AG20443 (cell line): ENCODE measurements around the gene PHF8.

Source experiments
- DNase-seq: peaks from one replicate; pipeline ENCODE4 v3.0.0; 2012; ENCODE audit warnings: low spot score, mixed read lengths

PHF8 gene

DNA sequence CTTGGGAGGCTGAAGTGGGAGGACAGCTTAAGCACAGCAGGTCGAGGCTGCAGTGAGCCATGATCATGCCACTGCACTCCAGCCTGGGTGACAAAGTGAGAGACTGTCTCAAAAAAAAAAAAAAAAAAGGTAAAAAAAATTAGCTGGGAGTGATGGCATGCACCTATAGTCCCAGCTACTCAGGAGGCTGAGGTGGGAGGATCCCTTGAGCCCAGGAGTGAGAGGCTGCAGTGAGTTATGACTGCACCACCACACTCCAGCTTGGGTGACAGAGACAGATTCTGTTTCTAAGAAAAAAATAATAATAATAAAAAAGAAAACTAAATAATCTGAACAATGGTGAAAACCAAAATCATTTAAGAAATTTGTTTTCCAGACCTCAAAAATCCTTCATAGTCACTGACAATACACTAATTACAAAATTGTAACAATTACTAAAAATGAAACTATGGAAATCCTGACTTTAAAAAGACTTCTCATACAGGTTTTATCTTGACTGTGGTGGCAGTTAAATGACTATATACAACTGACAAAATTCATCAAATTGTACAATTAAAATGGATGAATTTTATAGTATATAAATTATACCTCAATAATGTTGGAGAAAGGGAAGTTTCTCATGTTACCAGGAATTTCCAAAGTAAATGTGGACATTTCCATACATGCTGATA lies 31.3 kb downstream of the PHF8 start:
- DNase-seq, result no peak

DNA sequence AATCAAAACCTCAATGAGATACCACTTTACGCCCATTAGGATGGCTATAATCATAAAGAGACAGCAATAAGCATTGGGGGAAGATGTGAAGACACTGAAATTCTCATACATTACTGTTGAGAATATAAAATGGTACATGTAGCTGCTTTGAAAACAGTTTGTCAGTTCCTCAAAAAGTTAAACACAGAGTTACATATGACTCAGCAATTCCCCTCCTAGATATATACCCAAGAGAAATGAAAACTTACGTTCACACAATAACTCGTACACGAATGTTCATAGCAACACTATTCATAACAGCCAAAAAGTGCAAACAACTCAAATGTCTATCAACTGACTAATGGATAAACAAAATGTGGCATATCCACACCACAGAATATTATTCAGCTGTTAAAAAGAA lies 36.6 kb downstream of the PHF8 start:
- no peak for DNase-seq

DNA sequence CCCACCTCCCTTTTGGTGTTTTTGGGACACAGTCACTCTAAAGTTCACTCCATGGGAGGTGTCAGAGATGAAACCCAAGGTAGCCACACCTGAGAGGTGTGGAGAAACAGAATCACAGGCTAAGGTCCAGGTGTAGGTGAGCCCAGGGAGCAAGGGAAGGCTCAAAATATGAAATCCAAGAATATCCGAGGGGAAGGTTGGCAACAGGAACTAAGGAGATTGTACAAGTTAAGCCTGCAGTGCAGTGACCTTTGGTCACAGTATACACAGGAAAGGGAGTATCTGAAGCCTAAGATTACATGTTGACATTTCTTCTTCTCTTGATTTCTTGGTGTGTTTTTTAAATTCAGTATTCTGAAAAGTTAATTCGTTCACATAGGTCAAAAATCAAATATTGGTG lies 46.5 kb downstream of the PHF8 start:
- no peak for DNase-seq

DNA sequence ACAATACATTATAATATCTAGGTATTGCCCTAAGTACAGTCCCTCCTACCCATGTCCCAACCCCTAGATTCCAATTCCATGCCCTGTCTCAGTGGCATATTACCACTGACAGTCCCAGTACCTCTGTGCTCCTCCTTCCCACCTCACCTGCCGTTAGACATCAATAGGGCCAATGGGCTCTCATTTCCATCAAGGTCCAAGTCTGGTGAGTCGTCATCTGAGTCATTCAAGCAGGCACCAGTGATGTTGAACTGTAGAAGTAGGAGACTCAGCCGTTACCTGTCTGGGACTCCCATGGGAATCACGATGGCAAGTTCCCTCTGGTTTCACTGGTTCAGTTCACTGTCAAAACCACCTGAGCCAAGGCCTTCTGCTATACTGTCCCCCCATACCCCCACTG lies 51.7 kb downstream of the PHF8 start:
- no peak for DNase-seq

DNA sequence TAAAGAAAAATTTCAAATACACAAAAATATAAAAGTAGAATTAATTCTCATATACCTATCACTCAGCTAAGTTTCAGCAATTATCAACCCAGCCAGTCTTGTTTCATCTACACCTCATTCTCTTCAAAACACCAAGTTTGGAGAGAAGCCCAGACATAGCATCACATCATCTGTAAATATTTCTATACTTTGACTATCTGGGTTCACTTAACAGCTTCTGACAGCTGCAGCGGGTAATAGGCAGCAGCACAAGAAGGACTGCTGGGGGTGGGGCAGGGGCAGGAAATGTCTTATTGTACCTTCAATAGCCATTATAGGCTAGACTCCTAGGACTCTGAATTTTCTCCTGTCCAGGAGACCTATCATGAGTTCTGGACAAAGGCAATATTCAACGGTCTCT lies 54.1 kb downstream of the PHF8 start:
- no peak for DNase-seq

DNA sequence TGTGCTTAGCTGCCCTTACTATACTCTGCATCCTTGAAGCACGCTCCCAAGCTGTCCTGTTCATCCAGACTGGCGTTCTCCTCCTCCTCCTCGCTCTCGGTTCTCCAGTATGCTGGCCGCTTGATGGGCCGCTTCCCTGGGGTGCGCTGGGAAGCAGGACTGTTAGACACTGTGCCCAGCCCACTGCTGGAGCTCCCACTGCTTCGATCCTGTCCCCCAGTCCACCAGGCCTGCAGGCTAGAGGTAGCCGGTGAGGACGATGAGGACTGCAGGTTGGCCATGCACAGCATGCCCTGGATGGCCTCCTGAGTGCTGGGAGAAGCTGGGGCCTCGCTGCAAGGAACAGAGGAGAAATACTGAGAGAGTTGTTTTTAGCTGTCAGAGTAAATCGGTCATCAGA lies 59.4 kb downstream of the PHF8 start:
- no peak for DNase-seq

DNA sequence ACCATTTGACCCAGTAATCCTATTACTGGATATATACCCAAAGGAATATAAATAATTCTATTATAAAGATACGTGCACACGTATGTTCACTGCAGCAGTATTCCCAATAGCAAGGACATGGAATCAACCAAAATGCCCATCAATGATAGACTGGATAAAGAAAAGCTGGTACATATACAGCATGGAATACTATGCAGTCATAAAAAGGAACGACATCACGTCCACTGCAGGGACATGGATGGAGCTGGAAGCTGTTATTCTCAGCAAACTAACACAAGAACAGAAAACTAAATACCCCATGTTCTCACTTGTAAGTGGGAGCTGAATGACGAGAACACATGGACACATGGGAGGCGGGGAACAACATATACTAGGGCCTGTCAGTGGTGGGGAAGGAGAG lies 69.7 kb downstream of the PHF8 start:
- no peak for DNase-seq

DNA sequence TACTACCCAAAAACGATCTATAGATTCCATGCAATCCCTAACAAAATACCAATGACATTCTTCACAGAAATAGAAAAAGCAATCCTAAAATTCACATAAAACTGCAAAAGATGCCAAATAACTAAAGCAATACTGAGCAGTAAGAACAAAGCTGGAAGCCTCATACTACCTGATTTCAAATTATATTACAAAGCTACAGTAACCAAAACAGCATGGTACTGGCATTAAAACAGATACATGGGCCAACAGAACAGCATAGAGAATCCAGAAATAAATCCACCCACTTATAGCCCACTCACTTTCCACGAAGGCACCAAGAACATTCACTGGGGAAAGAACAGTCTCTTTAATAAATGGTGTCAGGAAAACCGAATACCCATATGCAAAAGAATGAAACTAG lies 74.7 kb downstream of the PHF8 start:
- DNase-seq, result no peak

DNA sequence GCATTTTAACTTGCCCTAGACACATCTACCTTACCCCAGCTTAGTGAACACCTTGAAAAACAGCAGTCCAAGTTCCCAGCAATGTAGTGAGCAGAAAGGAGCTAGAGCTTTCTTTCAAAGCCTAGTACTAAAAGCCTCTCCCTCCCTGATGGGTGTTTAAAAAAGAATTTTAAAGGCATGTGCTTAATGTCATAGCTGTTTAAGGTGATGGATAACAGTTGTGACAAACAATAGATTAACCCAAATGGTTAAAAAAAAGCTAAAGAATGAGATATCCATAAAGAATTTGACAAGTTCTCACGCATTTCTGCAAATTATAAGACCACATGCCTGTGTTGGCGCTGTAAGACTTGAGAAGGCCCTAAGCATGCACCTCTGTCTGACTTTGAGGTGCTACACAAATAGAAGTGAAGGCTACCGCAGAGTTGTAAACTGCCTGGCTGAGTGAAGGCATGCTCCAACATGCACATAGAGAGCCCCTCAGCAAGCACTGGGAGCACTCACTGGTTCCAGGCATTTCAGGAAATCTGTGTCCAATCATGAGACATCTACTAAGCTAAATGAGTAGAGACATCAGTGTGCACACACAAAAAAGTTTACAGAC lies 94.0 kb downstream of the PHF8 start:
- DNase-seq, result no peak

DNA sequence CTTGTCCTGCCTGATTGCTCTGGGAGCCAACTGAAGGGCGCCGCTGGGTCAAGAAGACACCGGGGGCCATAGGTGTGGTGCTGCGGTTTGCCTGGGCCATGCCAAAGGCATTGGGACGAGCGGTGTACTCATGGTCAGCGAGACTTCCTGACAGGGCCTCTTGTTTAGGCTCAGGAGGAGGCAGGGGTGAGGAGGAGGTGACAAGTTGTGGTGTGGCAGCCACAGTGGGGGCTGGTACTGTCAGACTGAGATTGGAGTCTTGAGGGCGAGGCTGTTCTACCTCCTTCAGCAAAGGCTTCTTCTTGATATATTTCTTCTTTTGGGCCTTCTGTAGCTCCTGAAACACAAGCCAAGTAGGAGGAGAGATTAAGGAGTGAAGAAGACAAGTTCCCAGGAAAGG lies 104.1 kb downstream of the PHF8 start:
- no peak for DNase-seq

DNA sequence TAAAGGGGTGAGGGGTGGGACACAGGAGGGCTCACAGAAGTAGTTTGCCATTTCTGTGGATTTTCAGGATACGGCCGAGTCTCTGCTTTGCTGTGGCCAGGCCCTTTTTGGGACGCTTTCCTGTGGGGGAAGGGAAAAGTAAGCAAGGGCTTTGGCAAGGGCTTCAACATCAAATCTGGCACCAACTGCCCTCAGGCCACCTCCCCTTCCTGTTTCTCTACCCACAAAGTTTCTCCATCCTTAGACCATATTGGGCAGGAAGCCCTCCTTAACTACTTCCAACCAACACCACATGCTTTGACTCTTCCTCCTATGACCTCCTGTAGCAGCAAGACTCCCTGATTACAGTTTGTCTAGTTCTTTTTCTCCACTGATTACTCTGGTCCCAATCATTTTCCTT lies 105.1 kb downstream of the PHF8 start:
- DNase-seq, result no peak

DNA sequence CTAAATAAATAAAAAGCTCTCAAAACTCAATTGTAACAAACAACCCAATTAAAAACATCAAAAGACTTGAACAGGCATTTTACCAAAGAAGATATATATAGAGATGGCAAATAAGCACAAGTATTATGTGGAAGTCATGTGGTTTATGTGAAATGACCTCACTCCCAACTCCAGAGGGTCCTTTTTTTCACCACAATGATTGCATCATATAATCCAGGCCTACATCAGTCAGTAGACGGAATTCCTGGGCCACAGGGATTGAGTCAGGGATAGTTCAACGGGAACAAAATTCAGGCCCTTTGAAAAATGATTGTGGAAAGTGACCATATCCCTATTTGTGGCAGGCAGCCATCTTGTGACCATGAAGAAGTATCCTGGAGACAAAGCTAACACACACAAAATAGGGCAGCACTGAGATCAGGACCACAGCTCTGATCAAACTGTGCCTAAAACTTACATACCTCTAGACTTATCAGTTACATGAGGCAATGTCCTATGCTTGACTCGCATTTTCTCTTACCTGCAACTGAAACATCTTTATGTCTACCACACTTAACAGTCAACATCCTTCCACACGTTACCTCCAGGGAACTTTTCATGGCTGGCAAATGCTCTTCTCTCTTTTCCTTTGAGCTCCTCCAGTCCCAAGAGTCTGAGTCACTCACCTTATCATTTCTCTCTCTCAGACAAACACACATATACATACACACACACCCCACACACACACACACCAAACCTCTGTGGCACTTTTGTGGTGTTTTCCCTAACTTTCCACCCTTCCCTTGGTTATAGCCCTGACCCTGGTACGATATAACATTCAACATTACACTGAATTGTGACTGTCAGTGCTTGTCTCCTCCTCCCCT lies 113.5 kb downstream of the PHF8 start:
- DNase-seq, result no peak

DNA sequence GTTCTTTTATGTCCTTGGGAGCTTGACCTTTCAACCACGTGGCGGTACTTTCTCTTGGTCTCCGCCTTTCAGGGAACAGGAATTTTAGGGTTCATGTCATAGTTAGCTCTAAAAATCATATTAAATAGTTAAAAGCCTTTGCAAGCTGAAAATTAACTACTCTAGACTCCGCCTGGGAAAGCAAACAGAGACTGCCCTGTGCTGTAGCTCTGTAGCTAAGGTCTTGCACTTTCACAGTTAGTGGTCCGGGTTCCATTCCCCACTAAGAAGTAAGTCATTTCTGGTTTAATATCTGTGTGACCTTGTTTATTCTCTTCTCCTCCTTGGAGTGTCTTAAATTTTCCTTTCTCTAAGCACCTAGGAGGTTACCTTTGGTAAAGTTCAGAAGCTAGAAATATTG lies 118.2 kb downstream of the PHF8 start:
- DNase-seq, result no peak

DNA sequence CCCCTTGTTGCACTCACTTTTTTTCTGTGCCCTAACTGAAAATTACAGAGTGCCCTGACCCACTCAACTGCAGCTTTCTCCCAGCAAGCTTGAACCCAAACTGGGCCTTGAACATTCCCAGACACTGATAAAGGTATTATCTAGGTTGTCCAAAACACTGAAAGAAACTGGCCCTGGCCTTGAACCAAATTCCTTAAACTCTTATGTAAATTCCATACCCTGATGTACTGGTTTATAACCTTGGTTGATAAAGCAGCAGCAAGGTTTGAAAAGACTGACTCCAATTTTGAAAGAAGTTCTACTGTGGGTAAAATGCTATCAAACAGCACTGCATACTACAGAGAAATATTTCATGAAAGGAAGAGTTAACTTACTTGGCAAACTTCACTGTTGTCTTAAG lies 125.6 kb downstream of the PHF8 start:
- DNase-seq, result no peak

DNA sequence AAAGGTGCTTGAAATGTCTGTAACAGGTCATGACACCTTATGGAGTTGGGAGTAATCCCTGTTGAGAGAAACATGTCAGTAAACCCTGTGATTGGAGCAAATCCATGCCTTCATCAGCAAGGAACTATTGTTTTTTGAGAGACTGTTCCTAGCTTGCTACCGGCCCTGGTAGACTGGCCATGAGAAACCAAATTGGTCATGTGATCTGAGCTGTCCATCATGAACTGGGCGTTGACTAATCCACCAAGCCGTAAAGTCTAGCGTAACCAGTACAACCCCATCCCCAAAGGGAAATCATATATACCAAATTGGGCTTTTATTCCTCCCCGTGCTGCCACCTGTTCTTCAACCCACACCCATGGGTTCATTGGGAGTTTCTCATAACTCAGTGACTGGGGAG lies 143.7 kb downstream of the PHF8 start:
- no peak for DNase-seq

DNA sequence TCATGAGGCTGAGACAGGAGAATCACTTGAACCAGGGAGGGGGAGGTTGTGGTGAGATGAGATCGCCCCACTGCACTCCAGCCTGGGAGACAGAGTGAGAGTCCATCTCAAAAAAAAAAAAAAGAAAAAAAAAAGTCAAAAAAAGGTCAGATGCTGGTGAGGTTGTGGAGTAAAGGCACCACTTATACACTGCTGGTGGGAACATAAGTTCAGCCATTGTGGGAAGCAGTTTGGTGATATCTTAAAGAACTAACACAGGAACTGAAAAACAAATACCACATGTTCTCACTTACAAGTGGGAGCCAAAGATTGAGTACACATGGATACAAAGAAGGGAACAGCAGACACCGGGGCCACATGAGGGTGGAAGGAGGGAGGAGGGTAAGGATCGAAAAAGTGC lies 149.0 kb downstream of the PHF8 start:
- DNase-seq, result no peak
